CD4-positive, alpha-beta T cell treated with Interleukin-10 for 1 hour (primary cell): Measurements from ENCODE around the gene RXFP2.

Experiments used
- DNase-seq: peaks from one replicate; pipeline ENCODE4 v3.0.0-alpha.2; 2020

RXFP2 gene, protein sequence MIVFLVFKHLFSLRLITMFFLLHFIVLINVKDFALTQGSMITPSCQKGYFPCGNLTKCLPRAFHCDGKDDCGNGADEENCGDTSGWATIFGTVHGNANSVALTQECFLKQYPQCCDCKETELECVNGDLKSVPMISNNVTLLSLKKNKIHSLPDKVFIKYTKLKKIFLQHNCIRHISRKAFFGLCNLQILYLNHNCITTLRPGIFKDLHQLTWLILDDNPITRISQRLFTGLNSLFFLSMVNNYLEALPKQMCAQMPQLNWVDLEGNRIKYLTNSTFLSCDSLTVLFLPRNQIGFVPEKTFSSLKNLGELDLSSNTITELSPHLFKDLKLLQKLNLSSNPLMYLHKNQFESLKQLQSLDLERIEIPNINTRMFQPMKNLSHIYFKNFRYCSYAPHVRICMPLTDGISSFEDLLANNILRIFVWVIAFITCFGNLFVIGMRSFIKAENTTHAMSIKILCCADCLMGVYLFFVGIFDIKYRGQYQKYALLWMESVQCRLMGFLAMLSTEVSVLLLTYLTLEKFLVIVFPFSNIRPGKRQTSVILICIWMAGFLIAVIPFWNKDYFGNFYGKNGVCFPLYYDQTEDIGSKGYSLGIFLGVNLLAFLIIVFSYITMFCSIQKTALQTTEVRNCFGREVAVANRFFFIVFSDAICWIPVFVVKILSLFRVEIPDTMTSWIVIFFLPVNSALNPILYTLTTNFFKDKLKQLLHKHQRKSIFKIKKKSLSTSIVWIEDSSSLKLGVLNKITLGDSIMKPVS

GRCh38 chr13:31739226-31739625 lies at the start of gene RXFP2:
TSS of gene RXFP2 (plus strand) at chr13:31739526. CDS start at chr13:31739613, 87 bp downstream.
- no peak for DNase-seq

DNA sequence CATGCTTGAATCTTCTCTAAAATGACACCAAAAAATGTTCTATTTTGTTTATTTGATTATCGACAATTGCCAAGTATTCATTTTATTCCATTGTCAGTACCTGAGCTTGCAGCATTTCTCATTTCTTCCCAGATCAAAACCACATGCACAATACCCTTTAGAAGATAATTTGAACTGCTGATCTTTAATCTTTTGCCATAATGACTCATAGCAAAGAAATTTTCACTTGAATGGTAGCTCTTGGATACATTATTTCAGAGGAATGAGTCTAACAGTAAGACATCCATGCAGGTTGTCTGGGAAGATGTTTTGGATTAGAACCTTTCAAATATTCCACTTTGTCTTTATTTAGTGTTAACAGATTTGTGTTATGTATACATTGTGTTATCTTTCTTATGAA lies 42.0 kb upstream of the RXFP2 start:
- DNase-seq: no peak

DNA sequence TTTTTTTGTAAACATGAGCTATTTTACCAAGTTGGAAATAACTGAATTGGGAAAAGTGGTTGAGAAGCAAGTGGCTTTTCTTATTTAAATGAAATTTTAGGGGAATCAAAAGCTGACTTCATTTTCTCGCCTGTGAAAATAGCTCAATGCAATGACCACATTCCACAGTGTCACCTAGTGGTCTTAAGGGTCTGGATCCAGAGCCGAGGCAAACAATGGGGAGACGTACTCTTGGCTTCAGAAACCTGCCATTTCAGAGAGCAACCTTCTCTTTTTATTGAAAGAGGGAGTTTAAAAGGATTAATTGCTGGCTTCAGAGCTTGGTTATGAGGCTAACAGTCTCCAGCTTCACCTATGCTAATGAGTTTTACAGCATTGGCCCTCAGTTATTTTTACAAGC lies 39.7 kb upstream of the RXFP2 start:
- no peak for DNase-seq

DNA sequence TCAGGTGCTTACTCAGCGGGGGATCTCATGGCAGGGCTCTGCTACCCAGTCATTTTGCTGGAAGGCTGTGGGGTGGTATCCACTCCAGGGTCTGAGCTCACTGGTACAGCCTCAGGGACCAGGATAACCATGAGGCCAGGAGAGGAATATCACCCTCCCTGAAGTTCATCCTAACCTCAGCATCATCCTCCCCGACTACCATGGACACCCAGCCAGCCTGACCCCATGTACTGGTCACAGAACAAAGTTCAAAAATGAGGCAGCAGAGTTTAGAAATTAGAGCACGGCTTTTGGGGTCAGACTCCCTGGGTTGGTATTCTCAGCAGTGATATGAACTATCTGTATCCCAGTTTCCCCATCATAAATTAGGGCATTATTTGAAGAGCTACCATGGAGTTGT lies 35.5 kb upstream of the RXFP2 start:
- no peak for DNase-seq

- no peak for DNase-seq
Observed at GRCh38 chr13:31706105-31706504, 33.2 kb upstream of the RXFP2 start.

GRCh38 chr13:31717583-31717982 lies 21.7 kb upstream of the RXFP2 start:
- DNase-seq: no peak

DNA sequence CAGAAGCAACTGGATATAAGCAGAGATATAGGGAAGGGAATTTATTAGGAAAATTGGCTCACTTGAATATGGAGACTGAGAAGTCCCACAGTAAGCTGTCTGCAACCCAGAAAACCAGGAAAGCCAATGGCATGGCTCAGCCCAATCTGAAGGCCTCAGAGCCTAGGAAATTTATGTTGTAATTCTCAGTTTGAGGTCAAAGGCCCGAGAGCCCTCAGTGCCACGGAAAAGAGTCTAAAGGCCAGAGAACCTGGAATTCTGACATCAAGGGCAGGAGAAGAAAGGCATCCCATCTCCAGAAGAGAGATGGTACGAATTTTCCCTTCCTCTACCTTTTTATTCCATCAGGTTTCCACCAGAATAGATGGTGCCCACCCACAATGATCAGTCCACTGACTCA lies 20.1 kb upstream of the RXFP2 start:
- no peak for DNase-seq

GRCh38 chr13:31722673-31723072 lies 16.7 kb upstream of the RXFP2 start:
- DNase-seq: no peak

DNA sequence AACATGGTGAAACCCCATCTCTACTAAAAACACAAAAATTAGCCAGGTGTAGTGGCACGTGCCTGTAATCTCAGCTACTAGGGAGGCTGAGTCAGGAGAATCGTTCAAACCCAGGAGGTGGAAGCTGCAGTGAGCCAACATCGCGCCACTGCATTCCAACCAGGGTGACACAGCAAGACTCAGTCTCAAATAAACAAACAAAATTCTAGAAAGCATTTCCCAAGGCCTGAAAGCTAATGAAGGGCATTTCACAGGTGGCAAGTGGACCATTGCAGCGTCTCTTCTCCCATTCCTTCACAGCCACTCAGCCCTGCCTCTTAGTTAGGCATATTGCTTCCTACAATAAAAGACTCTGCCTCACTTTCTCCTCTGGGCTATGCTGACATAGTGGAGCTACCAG lies 13.5 kb upstream of the RXFP2 start:
- no peak for DNase-seq

DNA sequence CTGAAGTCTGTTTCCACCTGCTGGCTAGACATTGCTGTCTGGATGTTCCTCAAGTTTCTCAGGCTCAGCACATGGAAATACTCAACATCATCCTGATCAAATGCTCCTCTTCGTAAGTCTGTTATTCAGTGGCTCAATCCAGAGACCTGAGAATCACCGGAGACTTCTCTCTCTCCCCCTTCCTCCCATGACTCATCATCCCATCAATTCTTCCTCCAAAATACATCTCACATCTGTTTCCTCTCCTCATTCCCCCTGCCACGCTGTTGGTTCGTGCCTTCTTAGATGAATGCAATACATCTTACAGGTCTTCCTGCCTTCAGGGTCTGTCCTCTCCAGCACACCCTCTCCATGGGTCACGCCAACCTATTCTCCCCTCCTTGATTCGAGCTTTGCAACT lies 7.4 kb upstream of the RXFP2 start:
- no peak for DNase-seq

DNA sequence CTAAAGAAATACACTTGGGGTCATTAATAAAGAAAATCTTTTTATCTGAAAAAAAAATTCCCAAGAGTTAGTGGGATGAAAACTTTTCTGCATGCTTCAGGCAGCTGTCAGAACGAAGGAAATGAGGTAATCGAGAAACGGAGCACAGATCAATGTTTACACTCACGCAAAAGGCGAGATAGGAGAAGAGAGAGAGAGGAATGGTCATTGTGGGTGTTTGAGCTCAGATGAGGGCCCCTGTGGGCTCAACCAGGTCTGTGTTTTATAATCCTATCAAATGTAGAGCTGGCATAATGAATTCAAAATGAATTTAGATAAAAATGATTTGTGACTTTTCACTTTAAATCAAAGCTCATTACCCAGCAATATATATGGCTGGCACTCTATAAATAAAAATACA lies 6.3 kb upstream of the RXFP2 start:
- no peak for DNase-seq

DNA sequence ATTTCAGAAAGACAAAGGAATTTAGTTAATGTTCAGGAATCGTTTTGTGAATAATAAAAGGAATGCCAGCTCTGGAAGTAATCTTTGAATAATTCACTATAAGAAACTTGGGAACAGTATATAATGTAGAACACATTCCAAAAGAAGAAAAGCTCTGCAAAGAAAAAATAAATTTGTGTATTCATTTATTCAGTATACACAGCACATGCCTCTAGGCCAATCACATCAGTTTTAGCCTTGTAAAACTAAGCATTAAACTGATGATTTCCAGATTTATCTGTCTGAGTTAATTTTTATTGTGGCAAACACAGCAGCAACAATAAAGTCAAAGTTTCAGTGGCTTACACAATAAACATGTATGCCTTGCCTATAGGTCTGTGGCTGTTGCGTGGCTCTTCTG lies 5.7 kb upstream of the RXFP2 start:
- DNase-seq: no peak

DNA sequence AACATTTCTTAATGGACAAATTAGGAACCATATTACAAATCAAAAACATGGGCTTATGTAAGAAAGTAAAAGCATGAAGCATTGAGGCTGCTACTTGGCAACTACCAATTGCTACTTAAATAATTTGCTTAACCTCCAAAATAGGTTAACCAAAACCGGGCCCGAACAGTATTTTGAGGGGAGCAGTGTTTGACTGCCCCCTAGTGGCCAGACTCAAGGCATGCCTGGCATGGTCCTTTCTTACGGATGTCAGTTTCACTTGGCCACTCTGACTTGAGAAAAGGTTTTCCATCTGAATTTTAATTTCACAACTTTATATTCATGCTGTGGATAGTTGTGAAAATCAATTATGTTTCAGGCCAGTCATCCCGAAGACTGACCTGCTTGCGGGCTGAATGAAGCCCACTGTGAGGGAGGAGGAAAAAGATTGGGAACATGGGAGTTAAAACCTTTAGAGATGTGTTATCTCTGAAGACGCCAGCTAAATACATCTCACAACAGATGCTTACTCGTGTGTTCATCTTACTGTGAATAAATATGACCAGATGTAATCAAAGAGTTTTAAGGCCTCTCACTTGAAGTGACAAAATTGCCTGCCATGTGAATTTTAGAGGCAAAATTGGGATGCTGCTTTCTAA lies 2.9 kb downstream of the RXFP2 start:
- peak; percentile 69 for DNase-seq

GRCh38 chr13:31747291-31747690 lies 8.0 kb downstream of the RXFP2 start:
- DNase-seq: no peak

GRCh38 chr13:31747966-31748365 lies 8.6 kb downstream of the RXFP2 start:
- DNase-seq: no peak

DNA sequence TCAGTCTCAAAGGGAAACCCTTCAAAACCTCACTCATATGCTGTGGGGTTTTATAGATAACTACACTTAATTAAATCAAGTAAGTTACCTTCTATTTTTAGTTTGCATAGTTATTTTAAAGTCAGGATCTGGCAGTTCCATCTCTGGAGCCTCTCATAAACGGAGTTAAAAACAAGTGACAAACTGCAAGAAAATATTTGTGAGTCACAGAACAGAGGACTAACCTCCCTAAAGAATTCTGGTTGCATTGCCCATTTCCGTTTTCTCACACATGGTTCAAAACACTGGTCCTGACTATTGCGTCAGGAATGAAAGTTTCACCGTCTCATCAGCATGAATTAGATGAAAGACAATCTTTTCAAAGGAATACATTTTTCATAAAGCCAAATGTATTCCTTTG lies 10.6 kb downstream of the RXFP2 start:
- no peak for DNase-seq

- no peak for DNase-seq
Observed at GRCh38 chr13:31755211-31755610, 15.9 kb downstream of the RXFP2 start.

GRCh38 chr13:31755803-31756212 lies 16.5 kb downstream of the RXFP2 start:
- no peak for DNase-seq

GRCh38 chr13:31756346-31756745 lies 17.0 kb downstream of the RXFP2 start:
- DNase-seq: no peak

- DNase-seq: no peak
Observed at GRCh38 chr13:31761951-31762350, 22.6 kb downstream of the RXFP2 start.

- DNase-seq: no peak
Observed at GRCh38 chr13:31764556-31764955, 25.2 kb downstream of the RXFP2 start.

DNA sequence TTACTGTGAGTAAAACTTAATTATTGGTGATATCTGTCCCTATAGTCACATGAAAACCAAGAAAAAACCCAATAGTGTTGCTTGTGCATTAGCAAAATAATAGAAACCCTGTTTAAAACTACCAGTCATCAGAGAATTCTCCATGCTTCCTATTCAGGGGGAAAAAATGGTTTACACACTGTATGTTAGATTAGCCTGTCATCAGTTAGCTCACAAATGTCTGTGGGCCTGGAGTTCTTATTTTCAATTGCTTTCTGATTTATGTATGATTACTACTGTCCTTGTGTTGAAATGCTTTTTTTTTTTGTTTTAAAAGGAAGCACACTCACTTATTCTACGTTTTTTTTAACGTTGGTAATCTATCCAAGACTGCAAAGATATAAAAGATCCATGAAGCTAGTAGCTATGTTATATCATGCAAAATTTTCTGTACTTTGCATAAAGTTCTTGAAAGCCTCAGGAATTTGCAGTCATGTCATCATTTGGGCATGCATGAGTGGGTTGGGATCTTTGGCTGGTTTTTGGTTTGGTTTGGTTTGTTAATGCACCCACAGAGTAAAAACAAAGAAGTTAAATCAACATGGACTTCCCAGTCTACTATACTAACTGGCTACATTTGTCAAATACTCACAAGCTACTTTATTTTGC lies 25.9 kb downstream of the RXFP2 start:
- DNase-seq: no peak

DNA sequence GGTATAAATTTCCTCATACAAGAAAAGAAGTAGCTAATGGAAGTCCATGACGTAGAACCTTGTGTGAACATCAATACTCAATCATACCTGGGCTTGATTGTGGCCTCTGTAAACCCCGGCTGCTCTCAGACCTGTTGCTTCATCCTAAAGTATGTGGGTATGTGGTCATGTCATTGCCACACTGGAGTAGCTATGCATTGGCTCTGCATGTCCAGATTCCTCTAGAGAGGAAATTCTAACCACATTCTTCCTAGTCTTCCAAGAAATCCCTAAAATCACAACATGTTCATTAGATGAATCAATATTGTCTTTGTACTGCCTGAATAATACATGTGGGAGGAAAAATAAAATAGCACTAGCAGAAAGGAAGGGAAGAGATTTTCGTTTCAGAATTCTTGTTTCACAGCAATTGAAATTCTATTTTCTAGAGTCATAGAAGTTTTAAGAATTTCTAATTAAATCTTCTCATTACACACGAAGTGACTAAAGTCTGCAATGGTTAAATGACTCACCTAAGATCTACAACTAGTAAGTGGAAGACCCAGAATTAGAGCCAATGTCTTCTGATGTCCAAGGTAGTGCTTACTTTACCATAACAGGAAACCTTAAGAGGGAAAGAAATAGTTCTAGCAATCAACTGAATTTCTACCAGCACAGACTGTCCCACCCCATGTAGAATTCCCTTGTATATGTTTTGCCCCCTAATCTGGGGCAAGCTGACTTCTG lies 28.0 kb downstream of the RXFP2 start:
- no peak for DNase-seq
